ENCODE results near the gene COL16A1.

- no peak for TF ChIP-seq CTCF (IDR thresholded peaks at IDR 0.05)
- no peak for TF ChIP-seq POLR2A (IDR thresholded peaks at IDR 0.05)
- TF ChIP-seq EP300 (IDR thresholded peaks at IDR 0.05) = no peak
These were observed 11.9 kb downstream of the COL16A1 start for GRCh38 chr1:31691951-31692350.

Measured in tibial nerve (tissue), 4 donors.